Kidney epithelial cell (primary cell): ENCODE data around the gene KLHL11. TPM values are rescaled to one million over a fixed set of nuclear protein-coding genes. Genes with fewer than 3 reads are reported as not detected.

Experiments used
- DNase-seq: peaks from one replicate; pipeline ENCODE4 v3.0.0-alpha.2; 2010; ENCODE audit warnings: low read depth
- H3K27me3 ChIP-seq: 2 replicates; pipeline ENCODE4 v1.6.0; 2011; ENCODE audit warnings: low read length; ENCODE audit not compliant: control insufficient read depth, insufficient read depth
- H3K36me3 ChIP-seq: 2 replicates; pipeline ENCODE4 v1.5.1; 2011; ENCODE audit warnings: low read length; ENCODE audit not compliant: control insufficient read depth, insufficient read depth
- H3K4me3 ChIP-seq: 2 replicates; pipeline ENCODE4 v1.5.1; 2011; ENCODE audit warnings: low read depth, mild to moderate bottlenecking, control low read depth, low read length
- total RNA-seq: library from RNA; depleted of rRNA; stranded (reverse); fragments of >200 nt; gene quantifications from 2 replicates; pipeline ENCODE4 v1.2.3, GENCODE V29; 2015
- TF ChIP-seq, protein P1 (sequence below): IDR thresholded peaks from 2 replicates; pipeline ENCODE4 v1.5.1; 2011; ENCODE audit warnings: mild to moderate bottlenecking, moderate library complexity, low read length, control low read depth, inconsistent platforms; ENCODE audit not compliant: insufficient read depth, poor library complexity, severe bottlenecking

The KLHL11 gene
- total RNA-seq, 1 donor from 2014 or later: 29.2 TPM

DNA sequence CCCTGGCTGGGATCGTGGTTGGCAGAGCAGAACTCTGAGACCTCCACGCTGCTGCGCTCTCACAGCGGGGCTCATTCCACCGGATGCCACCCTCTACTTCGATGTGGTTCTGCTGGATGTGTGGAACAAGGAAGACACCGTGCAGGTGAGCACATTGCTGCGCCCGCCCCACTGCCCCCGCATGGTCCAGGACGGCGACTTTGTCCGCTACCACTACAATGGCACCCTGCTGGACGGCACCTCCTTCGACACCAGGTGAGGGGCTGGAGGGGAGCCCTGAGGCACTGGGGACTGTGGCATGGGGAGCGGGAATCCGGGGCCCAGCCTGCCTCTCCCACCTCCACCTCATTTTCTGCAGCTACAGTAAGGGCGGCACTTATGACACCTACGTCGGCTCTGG is 47.2 kb downstream of the KLHL11 start:
- TF ChIP-seq, protein P1, sequence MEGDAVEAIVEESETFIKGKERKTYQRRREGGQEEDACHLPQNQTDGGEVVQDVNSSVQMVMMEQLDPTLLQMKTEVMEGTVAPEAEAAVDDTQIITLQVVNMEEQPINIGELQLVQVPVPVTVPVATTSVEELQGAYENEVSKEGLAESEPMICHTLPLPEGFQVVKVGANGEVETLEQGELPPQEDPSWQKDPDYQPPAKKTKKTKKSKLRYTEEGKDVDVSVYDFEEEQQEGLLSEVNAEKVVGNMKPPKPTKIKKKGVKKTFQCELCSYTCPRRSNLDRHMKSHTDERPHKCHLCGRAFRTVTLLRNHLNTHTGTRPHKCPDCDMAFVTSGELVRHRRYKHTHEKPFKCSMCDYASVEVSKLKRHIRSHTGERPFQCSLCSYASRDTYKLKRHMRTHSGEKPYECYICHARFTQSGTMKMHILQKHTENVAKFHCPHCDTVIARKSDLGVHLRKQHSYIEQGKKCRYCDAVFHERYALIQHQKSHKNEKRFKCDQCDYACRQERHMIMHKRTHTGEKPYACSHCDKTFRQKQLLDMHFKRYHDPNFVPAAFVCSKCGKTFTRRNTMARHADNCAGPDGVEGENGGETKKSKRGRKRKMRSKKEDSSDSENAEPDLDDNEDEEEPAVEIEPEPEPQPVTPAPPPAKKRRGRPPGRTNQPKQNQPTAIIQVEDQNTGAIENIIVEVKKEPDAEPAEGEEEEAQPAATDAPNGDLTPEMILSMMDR: no peak
- H3K27me3 ChIP-seq: no peaks in the 10 kb centered on the region
- DNase-seq: no peak
- H3K4me3 ChIP-seq: no peak overlapping the region
- no peaks in the 10 kb centered on the region for H3K36me3 ChIP-seq

DNA sequence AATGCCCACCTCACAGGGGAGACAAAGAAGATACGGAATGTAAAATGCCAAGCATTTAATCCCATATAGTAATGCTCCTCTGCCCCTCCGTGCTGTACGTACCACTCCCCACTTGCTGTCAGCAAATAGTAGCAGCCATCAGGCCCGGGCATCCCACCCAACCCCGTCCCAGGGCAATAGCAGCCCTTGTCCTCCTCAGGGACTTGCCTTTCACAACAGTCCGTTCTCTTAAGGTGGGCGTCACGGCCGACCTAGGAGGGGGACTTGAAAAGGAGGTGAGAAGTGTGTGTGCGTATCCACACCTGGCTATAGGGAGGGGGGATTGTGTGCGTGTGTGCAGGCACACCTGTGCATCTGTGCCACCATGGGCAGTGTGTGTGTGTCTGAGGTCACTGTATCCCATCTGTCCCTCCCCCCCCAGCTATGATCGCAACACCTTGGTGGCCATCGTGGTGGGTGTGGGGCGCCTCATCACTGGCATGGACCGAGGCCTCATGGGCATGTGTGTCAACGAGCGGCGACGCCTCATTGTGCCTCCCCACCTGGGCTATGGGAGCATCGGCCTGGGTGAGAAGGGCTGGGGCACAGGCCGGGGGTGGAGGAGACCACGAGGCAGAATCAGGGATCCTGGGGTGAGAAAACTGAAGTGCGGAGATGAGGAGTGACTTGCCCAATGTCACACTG is 48.4 kb downstream of the KLHL11 start:
- TF ChIP-seq, protein P1: no peak
- no peak overlapping the region for H3K4me3 ChIP-seq
- H3K27me3 ChIP-seq: no peaks in the 10 kb centered on the region
- DNase-seq: no peak
- no peaks in the 10 kb centered on the region for H3K36me3 ChIP-seq

DNA sequence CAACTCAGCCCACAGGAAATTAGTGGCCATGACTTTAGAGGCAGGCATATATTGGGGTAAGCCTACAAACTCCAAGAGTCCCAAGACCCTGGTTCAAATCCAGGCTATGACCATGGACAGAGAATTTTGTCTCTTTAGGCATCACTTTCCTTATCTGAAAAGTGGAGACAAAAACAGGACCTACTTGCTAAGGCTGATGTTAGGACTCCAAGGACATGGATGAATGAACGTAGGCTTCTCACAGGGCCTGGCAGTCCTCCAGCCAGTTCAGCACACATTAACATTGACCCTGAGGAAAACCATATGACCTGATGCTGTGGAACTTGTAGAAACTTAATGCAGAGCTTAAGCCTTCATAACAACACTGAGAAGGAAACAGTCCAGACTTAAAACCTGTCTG is 51.0 kb downstream of the KLHL11 start:
- TF ChIP-seq, protein P1: no peak
- H3K4me3 ChIP-seq: no peak overlapping the region
- no peaks in the 10 kb centered on the region for H3K36me3 ChIP-seq
- DNase-seq: no peak
- no peaks in the 10 kb centered on the region for H3K27me3 ChIP-seq

DNA sequence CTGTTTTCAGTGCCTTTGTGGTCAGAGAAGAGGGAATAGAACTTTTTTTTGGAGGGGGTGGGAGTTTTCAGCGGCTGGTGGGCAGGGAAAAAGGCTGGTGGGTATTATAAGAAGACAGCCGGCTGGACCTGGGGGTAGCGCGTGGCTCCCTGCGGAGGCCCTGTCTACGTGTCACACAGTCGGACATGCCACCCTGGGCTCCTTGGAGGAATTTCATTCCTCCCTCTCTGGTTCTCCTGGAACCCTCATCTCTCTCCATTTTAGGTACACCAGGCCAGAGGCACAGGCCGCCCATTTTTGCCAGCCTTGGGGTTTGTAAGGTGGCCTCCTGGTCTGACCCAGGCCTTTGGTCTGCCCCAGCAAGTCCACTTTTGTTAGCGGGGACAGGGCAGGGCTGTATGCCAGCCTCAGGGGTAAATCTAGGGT is 51.5 kb downstream of the KLHL11 start:
- Histone ChIP-seq H3K4me3 (peak overlapping the region; percentile 74), H3K27me3 (no peaks in the 10 kb centered on the region), H3K36me3 (no peaks in the 10 kb centered on the region)
- DNase-seq: no peak
- TF ChIP-seq, protein P1: no peak

DNA sequence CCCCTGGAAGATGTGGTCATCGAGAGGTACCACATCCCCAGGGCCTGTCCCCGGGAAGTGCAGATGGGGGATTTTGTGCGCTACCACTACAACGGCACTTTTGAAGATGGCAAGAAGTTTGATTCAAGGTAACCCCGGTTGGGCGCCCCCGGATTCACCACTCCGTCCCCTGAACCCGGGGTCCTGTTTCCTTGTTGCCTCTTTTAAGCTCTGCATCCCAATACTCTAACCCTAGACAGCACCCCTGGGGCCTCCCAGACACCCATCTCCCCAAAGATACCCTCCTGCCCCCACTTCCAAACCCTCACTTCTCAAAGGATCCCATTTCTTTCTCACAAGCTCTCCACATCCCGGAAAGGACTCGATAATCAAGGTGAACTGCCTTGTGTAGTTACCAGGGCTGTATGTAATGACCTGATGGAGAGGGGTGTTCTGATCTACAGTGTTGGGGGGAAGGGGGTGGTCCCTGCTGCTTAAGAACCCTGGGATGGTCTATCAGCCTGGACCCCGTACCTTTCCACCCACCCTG is 52.0 kb downstream of the KLHL11 start:
- Histone ChIP-seq H3K27me3 (no peaks in the 10 kb centered on the region), H3K36me3 (no peaks in the 10 kb centered on the region), H3K4me3 (peak overlapping the region; percentile 74)
- DNase-seq: no peak
- TF ChIP-seq, protein P1: no peak

DNA sequence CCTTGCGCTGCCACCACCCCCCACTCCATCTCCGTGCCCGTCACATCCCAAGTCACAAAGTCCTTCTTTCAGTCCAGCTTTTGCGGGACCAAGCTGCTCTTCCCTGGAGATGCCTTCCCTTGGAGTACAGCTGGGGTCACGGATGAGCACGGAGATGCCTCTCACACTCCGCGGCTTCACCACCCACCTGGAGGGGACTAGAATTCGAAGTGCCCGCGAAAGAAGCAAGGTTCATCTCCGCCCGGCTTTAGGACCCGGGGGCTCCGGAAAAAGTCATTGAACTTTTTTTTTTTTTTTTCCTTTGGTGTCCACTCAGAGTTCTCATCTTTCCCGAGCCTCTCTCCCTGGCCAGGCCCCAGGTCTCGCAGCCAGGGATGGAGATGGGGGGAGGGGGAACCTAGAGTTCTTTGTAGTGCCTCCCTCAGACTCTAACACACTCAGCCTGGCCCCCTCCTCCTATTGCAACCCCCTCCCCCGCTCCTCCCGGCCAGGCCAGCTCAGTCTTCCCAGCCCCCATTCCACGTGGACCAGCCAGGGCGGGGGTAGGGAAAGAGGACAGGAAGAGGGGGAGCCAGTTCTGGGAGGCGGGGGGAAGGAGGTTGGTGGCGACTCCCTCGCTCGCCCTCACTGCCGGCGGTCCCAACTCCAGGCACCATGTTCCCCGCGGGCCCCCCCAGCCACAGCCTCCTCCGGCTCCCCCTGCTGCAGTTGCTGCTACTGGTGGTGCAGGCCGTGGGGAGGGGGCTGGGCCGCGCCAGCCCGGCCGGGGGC is 52.7 kb downstream of the KLHL11 start, which contains the start of gene FKBP10:
FKBP10 (plus strand) TSS at position 624 of the 771 bp plus-strand sequence; CDS start at position 655, 31 bp downstream.
- DNase-seq: no peak
- Histone ChIP-seq H3K4me3 (peak within 1 kb of the TSS; percentile 74), H3K36me3 (no peaks in the 10 kb centered on the region), H3K27me3 (no peaks in the 10 kb centered on the region)
- TF ChIP-seq, protein P1: no peak
